22Rv1 (cell line): ENCODE measurements around the gene ANGPTL7.

Experiments
- H3K27ac ChIP-seq: fragments of 450-650 bp; 2 replicates; pipeline ENCODE4 v1.5.1; 2017
- CTCF ChIP-seq: fragments of 450-650 bp; IDR thresholded peaks from 2 replicates; pipeline ENCODE4 v1.5.1; 2017; ENCODE audit warnings: mild to moderate bottlenecking
- ZFX ChIP-seq: fragments of 450-650 bp; IDR thresholded peaks from 2 replicates; pipeline ENCODE4 v1.6.1; 2017; ENCODE audit warnings: antibody characterized with exemption, borderline replicate concordance

Gene ANGPTL7

GRCh38 chr1:11207898-11208611, 18.9 kb downstream of the ANGPTL7 start:
- H3K27ac ChIP-seq, result no peak overlapping the region

GRCh38 chr1:11211461-11211860, 22.3 kb downstream of the ANGPTL7 start:
- H3K27ac ChIP-seq, result no peak overlapping the region
- TF ChIP-seq CTCF, result no peak
- no peak for TF ChIP-seq ZFX

More at GRCh38 chr1:11207898-11208611, 18.9 kb downstream of the ANGPTL7 start:
- TF ChIP-seq CTCF, result no peak

GRCh38 chr1:11211925-11212587, 22.9 kb downstream of the ANGPTL7 start:
- H3K27ac ChIP-seq, result no peak overlapping the region
- no peak for TF ChIP-seq CTCF
- no peak for TF ChIP-seq ZFX

GRCh38 chr1:11214698-11215380, 25.7 kb downstream of the ANGPTL7 start:
- H3K27ac ChIP-seq, result no peak overlapping the region
- TF ChIP-seq ZFX (no peak), CTCF (no peak)

- no peak overlapping the region for H3K27ac ChIP-seq
- TF ChIP-seq CTCF (no peak), ZFX (no peak)
Observed at GRCh38 chr1:11215381-11216005, 26.3 kb downstream of the ANGPTL7 start.

GRCh38 chr1:11216074-11216473, 26.9 kb downstream of the ANGPTL7 start:
- TF ChIP-seq ZFX (no peak), CTCF (no peak)
- H3K27ac ChIP-seq, result no peak overlapping the region
